ENCODE data around the gene SNPH.

DNA sequence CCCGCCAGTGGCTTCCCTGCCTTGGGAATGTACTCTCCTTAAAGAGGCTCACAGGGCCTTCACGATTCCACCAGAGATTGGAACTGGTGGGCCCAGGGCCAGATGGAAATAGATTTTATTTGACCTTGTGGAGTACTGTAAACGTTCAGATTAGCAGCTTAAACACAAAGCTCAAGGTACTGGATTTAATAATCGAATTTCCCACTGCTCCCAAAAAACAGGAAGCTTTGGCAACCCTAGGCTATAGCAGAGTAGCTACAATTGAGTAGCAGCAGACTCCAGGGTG is 55.5 kb downstream of the SNPH start:
- TF ChIP-seq, protein P1, sequence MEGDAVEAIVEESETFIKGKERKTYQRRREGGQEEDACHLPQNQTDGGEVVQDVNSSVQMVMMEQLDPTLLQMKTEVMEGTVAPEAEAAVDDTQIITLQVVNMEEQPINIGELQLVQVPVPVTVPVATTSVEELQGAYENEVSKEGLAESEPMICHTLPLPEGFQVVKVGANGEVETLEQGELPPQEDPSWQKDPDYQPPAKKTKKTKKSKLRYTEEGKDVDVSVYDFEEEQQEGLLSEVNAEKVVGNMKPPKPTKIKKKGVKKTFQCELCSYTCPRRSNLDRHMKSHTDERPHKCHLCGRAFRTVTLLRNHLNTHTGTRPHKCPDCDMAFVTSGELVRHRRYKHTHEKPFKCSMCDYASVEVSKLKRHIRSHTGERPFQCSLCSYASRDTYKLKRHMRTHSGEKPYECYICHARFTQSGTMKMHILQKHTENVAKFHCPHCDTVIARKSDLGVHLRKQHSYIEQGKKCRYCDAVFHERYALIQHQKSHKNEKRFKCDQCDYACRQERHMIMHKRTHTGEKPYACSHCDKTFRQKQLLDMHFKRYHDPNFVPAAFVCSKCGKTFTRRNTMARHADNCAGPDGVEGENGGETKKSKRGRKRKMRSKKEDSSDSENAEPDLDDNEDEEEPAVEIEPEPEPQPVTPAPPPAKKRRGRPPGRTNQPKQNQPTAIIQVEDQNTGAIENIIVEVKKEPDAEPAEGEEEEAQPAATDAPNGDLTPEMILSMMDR (IDR thresholded peaks at IDR 0.05; ENCODE audit: insufficient read depth, low read length) = no peak
- no peak for TF ChIP-seq GABPA (IDR thresholded peaks at IDR 0.05; ENCODE audit: low read depth)
- TF ChIP-seq, protein P2, sequence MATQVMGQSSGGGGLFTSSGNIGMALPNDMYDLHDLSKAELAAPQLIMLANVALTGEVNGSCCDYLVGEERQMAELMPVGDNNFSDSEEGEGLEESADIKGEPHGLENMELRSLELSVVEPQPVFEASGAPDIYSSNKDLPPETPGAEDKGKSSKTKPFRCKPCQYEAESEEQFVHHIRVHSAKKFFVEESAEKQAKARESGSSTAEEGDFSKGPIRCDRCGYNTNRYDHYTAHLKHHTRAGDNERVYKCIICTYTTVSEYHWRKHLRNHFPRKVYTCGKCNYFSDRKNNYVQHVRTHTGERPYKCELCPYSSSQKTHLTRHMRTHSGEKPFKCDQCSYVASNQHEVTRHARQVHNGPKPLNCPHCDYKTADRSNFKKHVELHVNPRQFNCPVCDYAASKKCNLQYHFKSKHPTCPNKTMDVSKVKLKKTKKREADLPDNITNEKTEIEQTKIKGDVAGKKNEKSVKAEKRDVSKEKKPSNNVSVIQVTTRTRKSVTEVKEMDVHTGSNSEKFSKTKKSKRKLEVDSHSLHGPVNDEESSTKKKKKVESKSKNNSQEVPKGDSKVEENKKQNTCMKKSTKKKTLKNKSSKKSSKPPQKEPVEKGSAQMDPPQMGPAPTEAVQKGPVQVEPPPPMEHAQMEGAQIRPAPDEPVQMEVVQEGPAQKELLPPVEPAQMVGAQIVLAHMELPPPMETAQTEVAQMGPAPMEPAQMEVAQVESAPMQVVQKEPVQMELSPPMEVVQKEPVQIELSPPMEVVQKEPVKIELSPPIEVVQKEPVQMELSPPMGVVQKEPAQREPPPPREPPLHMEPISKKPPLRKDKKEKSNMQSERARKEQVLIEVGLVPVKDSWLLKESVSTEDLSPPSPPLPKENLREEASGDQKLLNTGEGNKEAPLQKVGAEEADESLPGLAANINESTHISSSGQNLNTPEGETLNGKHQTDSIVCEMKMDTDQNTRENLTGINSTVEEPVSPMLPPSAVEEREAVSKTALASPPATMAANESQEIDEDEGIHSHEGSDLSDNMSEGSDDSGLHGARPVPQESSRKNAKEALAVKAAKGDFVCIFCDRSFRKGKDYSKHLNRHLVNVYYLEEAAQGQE (IDR thresholded peaks at IDR 0.05; ENCODE audit: insufficient replicate concordance, low read depth) = no peak
- no peak for TF ChIP-seq POLR2AphosphoS5 (IDR thresholded peaks at IDR 0.05; ENCODE audit: low read depth)

Data from HL-60 (cell line).